Astrocyte (in vitro differentiated cells and primary cell): Measurements from ENCODE around the gene MYO1A. TPM values are rescaled to one million over a fixed set of nuclear protein-coding genes. Genes with fewer than 3 reads are reported as not detected.

ENCODE experiments used
- DNase-seq: peaks from one replicate; pipeline ENCODE4 v3.0.0-alpha.2; 2010; ENCODE audit warnings: low read depth
- FAIRE-seq: peaks from 2 replicates; lab custom pipeline; 2011; peaks lifted over from hg19 to GRCh38; lab: Jason Lieb, UNC
- H2AFZ ChIP-seq: 2 replicates; pipeline ENCODE4 v1.6.0; 2012; ENCODE audit warnings: low read depth, low read length, inconsistent platforms
- H3K27ac ChIP-seq: 2 replicates; pipeline ENCODE4 v1.5.1; 2011; ENCODE audit warnings: low read depth, low read length, inconsistent platforms
- H3K27me3 ChIP-seq: 2 replicates; pipeline ENCODE4 v1.6.0; 2011; ENCODE audit warnings: low read length, inconsistent platforms; ENCODE audit not compliant: insufficient read depth
- H3K36me3 ChIP-seq: 2 replicates; pipeline ENCODE4 v1.5.1; 2011; ENCODE audit warnings: low read length, inconsistent platforms; ENCODE audit not compliant: insufficient read depth
- H3K4me1 ChIP-seq: 2 replicates; pipeline ENCODE4 v1.5.1; 2011; ENCODE audit warnings: low read length, inconsistent platforms; ENCODE audit not compliant: insufficient read depth
- H3K4me2 ChIP-seq: 2 replicates; pipeline ENCODE4 v1.6.0; 2012; ENCODE audit warnings: low read length, inconsistent platforms
- H3K4me3 ChIP-seq: 2 replicates; pipeline ENCODE4 v1.5.1; 2011; ENCODE audit warnings: low read depth, mild to moderate bottlenecking, low read length, inconsistent platforms; ENCODE audit not compliant: insufficient read depth
- H3K79me2 ChIP-seq: 2 replicates; pipeline ENCODE4 v1.6.0; 2012; ENCODE audit warnings: mild to moderate bottlenecking, low read length, inconsistent platforms; ENCODE audit not compliant: insufficient read depth
- H3K9ac ChIP-seq: 2 replicates; pipeline ENCODE4 v1.6.0; 2012; ENCODE audit warnings: mild to moderate bottlenecking, low read length, inconsistent platforms
- H3K9me3 ChIP-seq: 2 replicates; pipeline ENCODE4 v1.5.1; 2012; ENCODE audit warnings: low read depth, mild to moderate bottlenecking, low read length, inconsistent platforms; ENCODE audit not compliant: insufficient read depth
- H4K20me1 ChIP-seq: 2 replicates; pipeline ENCODE4 v1.6.0; 2012; ENCODE audit warnings: low read length, inconsistent platforms; ENCODE audit not compliant: insufficient read depth
- H3K27ac Mint-ChIP-seq: one replicate; pipeline ENCODE4 v1.8.0; 2021; ENCODE audit warnings: mild to moderate bottlenecking, mixed read lengths; ENCODE audit not compliant: unreplicated experiment
- H3K27me3 Mint-ChIP-seq: one replicate; pipeline ENCODE4 v1.8.0; 2021; ENCODE audit warnings: low read depth, mixed read lengths; ENCODE audit not compliant: unreplicated experiment
- H3K36me3 Mint-ChIP-seq: one replicate; pipeline ENCODE4 v1.8.0; 2021; ENCODE audit warnings: low read depth, mixed read lengths; ENCODE audit not compliant: unreplicated experiment
- H3K4me1 Mint-ChIP-seq: one replicate; pipeline ENCODE4 v1.8.0; 2021; ENCODE audit warnings: low read depth, mixed read lengths; ENCODE audit not compliant: unreplicated experiment
- H3K4me3 Mint-ChIP-seq: one replicate; pipeline ENCODE4 v1.8.0; 2021; ENCODE audit warnings: mild to moderate bottlenecking, moderate library complexity, mixed read lengths; ENCODE audit not compliant: unreplicated experiment
- H3K9me3 Mint-ChIP-seq: one replicate; pipeline ENCODE4 v1.8.0; 2021; ENCODE audit warnings: mild to moderate bottlenecking, mixed read lengths; ENCODE audit not compliant: unreplicated experiment
- CTCF ChIP-seq: IDR thresholded peaks from 2 replicates; pipeline ENCODE4 v1.5.1; 2011; ENCODE audit warnings: low read depth, mild to moderate bottlenecking, inconsistent platforms, low read length, moderate library complexity; ENCODE audit not compliant: insufficient read depth
- EZH2 ChIP-seq: IDR thresholded peaks from 2 replicates; pipeline ENCODE4 v1.6.1; 2012; ENCODE audit warnings: mild to moderate bottlenecking, low read length, inconsistent platforms; ENCODE audit not compliant: insufficient read depth
- total RNA-seq: library from RNA; stranded (reverse); gene quantifications from 2 replicates; pipeline ENCODE4 v1.2.1, GENCODE V29; 2021

Gene MYO1A
- total RNA-seq, 1 donor from 2014 or later, result 0.34 TPM

- Histone ChIP-seq H3K4me3 (no peak overlapping the region), H3K9me3 (no peaks in the 10 kb centered on the region), H3K27ac (no peak overlapping the region), H3K9ac (no peak overlapping the region), H2AFZ (no peak overlapping the region), H4K20me1 (peaks cover 57% of the 10 kb centered on the region), H3K4me2 (peak overlapping the region; percentile 97), H3K79me2 (peaks cover 62% of the 10 kb centered on the region), H3K36me3 (peaks cover 33% of the 10 kb centered on the region), H3K27me3 (no peaks in the 10 kb centered on the region), H3K4me1 (peaks cover 11% of the 10 kb centered on the region)
- FAIRE-seq (no peak), DNase-seq (no peak)
- H3K27ac Mint-ChIP-seq, result no peak overlapping the region
- no peaks in the 10 kb centered on the region for H3K27me3 Mint-ChIP-seq
- no peaks in the 10 kb centered on the region for H3K9me3 Mint-ChIP-seq
- peaks cover 28% of the 10 kb centered on the region for H3K4me1 Mint-ChIP-seq
- TF ChIP-seq EZH2 (no peak), CTCF (no peak)
- peak overlapping the region; percentile 97 for H3K4me3 Mint-ChIP-seq
- peaks cover 21% of the 10 kb centered on the region for H3K36me3 Mint-ChIP-seq
Observed at GRCh38 chr12:57004651-57005050, 45.3 kb downstream of the MYO1A start.

- Histone ChIP-seq H3K27me3 (no peaks in the 10 kb centered on the region), H3K4me1 (peaks cover 11% of the 10 kb centered on the region), H4K20me1 (peaks cover 68% of the 10 kb centered on the region), H3K4me3 (no peak overlapping the region), H3K4me2 (no peak overlapping the region), H2AFZ (no peak overlapping the region), H3K79me2 (peaks cover 65% of the 10 kb centered on the region), H3K27ac (no peak overlapping the region), H3K9me3 (no peaks in the 10 kb centered on the region), H3K36me3 (peaks cover 33% of the 10 kb centered on the region), H3K9ac (no peak overlapping the region)
- Mint-ChIP-seq H3K27ac (no peak overlapping the region), H3K36me3 (peaks cover 21% of the 10 kb centered on the region), H3K4me1 (peaks cover 31% of the 10 kb centered on the region), H3K9me3 (no peaks in the 10 kb centered on the region), H3K27me3 (no peaks in the 10 kb centered on the region), H3K4me3 (no peak overlapping the region)
- FAIRE-seq (no peak), DNase-seq (no peak)
- no peak for TF ChIP-seq EZH2
- no peak for TF ChIP-seq CTCF
Observed at GRCh38 chr12:57003395-57003794, 46.5 kb downstream of the MYO1A start.

GRCh38 chr12:57001448-57001906 lies 48.5 kb downstream of the MYO1A start:
- Mint-ChIP-seq H3K4me1 (peaks cover 24% of the 10 kb centered on the region), H3K36me3 (peaks cover 21% of the 10 kb centered on the region), H3K4me3 (peak overlapping the region; percentile 41), H3K27me3 (peaks cover 2% of the 10 kb centered on the region), H3K9me3 (no peaks in the 10 kb centered on the region), H3K27ac (no peak overlapping the region)
- Histone ChIP-seq H3K79me2 (peaks cover 68% of the 10 kb centered on the region), H3K9ac (no peak overlapping the region), H2AFZ (no peak overlapping the region), H3K36me3 (peaks cover 33% of the 10 kb centered on the region), H3K4me1 (peaks cover 7% of the 10 kb centered on the region), H3K4me3 (no peak overlapping the region), H4K20me1 (peaks cover 86% of the 10 kb centered on the region), H3K4me2 (no peak overlapping the region), H3K27me3 (no peaks in the 10 kb centered on the region), H3K27ac (no peak overlapping the region), H3K9me3 (no peaks in the 10 kb centered on the region)
- no peak for DNase-seq
- no peak for FAIRE-seq
- peak; percentile 58 for TF ChIP-seq CTCF
- no peak for TF ChIP-seq EZH2
